Measurements from ENCODE around the gene HDAC9.

DNA sequence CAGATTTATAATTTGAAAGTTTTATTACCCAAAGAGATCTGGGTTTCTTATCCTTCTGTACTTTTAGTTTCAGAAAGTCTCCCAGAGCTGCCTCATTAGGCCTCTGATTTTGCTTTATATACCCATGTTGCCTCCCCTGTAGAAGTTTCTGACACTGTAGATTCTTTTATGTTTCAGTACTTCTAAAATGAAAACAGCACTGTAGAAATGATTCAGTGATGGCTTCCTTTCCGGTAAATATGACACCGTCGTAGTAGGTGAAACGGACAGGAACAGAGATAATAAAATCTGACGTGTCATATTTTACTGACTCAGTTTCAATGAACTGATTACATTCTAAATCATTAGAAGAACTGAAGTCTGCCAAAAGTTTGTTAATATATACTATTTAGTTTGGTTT is 349.2 kb downstream of the HDAC9 start:
- TF ChIP-seq, protein P1, sequence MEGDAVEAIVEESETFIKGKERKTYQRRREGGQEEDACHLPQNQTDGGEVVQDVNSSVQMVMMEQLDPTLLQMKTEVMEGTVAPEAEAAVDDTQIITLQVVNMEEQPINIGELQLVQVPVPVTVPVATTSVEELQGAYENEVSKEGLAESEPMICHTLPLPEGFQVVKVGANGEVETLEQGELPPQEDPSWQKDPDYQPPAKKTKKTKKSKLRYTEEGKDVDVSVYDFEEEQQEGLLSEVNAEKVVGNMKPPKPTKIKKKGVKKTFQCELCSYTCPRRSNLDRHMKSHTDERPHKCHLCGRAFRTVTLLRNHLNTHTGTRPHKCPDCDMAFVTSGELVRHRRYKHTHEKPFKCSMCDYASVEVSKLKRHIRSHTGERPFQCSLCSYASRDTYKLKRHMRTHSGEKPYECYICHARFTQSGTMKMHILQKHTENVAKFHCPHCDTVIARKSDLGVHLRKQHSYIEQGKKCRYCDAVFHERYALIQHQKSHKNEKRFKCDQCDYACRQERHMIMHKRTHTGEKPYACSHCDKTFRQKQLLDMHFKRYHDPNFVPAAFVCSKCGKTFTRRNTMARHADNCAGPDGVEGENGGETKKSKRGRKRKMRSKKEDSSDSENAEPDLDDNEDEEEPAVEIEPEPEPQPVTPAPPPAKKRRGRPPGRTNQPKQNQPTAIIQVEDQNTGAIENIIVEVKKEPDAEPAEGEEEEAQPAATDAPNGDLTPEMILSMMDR (conservative IDR thresholded peaks at IDR 0.05 in 1 of 2, IDR thresholded peaks at IDR 0.05 in 1 of 2; ENCODE audit: low read depth in 1 of 2, low read length in 2 of 2), result no peak
- TF ChIP-seq EZH2 (IDR thresholded peaks at IDR 0.05; ENCODE audit: low read length, missing control alignments), result no peak

All from fibroblast of lung (primary cell).